NCI-H187 treated with DMSO at 0.1 percent for 48 hours (cell line): ENCODE measurements around the gene STK17A.
"Not testable (repeated sequence)": the region's sequence is repeated elsewhere in the genome, so short reads cannot be mapped to it uniquely, and the experiment has no call there.

ENCODE experiments used
- DNase-seq: peaks from one replicate; lab custom pipeline; 2025; lab: John Stamatoyannopoulos, UW

STK17A gene

DNA sequence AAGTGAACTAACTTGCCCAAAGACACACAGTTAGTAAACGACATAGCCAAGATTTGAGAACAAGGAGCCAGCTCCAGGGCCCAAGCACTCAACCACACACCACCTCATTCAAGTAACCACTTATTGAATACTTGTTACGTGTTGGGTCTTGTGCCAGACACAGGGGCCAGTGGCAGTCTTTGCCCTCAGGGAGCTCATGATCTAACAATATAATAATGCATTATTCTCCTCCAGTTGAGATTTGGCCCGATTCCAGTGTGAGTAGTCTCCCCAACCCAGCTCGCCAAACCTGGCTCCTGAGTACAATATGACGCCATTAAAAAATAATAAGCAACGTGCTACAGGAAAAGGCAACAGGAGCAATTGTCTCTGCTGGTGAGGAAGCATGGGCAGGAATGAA, 14.4 kb upstream of the STK17A start:
- no peak for DNase-seq

GRCh38 chr7:43569424-43569823, 13.5 kb upstream of the STK17A start:
- no peak for DNase-seq

GRCh38 chr7:43570688-43571365, 12.1 kb upstream of the STK17A start:
- DNase-seq, result no peak

DNA sequence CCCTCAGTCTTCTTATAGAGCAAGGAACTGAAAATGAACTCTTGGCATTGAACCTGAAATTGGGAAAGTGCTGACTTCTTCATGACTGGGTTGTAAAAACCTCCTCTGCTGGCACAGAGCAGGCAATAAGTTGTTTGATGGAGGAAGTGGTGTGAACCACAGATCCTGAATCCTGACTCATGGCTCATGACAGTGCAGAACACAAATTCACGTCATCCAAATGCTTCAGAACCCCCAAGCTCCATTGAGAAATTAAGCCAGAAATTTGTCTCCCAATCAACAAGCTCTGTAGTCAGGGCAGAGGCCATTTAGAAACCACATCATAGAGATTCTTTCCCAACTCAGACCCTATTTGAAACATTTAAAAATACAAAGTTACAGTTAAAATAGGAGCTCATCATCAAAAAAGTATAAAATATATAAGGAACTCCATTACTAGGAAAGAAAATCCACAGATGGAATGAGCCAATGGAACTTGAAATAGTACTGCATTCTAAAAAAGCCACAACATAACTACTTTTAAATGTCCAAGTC, 10.3 kb upstream of the STK17A start:
- no peak for DNase-seq

GRCh38 chr7:43573832-43574231, 9.1 kb upstream of the STK17A start:
- DNase-seq, result not testable (repeated sequence)

- DNase-seq, result no peak
Observed at GRCh38 chr7:43575506-43575905, 7.4 kb upstream of the STK17A start.

DNA sequence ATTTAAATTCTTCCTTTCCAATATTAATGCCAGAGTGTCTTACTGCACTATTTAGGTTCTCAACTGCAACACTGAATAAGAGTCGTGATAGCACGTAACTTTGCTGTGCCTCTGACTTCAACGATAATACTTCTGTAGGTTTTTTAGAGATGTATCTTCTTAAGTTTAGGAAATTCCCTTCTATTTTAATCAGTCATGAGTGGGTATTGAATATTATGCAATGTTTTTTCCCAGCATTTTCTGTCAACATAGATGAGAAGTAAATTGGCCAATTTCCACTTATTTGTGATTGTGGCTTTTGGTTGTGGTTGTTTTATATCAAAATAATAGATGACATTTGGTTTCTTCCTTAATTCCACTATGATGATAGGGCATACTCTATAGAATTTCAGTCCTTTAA, 6.7 kb upstream of the STK17A start:
- no peak for DNase-seq

- no peak for DNase-seq
Observed at GRCh38 chr7:43577485-43577951, 5.4 kb upstream of the STK17A start.

DNA sequence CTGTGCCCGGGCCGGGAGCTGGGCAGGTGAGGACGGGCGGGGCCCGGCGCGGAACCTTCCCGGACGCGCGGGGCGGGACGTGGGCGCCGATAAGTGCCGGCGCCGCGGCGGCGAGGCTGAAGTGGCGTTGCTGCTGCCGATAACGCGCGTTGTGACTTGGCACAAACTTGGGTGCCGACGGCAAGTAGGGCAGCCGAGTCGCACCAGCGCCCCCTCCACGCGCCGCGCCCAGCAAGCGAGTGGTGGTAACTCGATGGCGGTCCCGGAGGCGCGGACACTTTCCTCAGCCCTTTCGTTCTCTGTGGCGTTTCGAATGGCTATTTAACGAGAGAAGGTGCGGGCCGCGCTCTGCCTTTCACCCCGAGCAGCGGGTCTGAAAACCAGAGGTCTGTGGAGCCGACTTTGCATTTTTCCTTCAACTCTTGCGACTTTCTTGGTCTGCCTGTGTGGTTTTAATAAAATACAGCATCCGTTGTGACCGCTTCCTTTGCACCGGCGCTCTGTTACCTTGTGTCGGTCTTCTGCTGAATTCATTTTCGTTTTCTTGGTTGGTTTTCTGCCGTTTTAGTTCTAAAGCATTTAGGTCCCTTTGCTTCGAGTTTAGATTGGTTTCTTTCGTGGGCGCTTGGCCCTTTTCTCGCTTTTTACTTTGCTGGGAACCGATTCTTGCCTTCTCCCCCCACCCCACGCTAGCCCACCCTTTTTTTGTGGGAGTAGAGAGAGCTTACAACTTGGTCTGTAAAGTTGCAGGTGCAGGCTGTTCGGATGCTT, 701 bp downstream of the STK17A start:
- no peak for DNase-seq

GRCh38 chr7:43584195-43584586, 1.3 kb downstream of the STK17A start:
- no peak for DNase-seq

DNA sequence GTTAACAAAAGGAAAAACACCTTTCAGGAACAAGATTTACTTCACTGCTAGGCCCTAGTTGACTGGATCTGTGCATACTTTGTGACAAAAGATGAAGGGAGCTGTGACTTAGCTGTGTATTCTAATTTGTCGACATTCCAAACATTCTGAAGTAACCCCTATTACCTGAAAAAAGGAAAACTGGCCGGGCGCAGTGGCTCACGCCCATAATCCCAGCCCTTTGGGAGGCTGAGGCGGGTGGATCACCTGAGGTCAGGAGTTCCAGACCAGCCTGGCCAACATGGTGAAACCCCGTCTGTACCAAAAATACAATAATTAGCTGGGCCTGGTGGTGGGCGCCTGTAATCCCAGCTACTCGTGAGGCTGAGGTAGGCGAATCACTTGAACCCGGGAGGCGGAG, 1.8 kb downstream of the STK17A start:
- not testable (repeated sequence) for DNase-seq

DNA sequence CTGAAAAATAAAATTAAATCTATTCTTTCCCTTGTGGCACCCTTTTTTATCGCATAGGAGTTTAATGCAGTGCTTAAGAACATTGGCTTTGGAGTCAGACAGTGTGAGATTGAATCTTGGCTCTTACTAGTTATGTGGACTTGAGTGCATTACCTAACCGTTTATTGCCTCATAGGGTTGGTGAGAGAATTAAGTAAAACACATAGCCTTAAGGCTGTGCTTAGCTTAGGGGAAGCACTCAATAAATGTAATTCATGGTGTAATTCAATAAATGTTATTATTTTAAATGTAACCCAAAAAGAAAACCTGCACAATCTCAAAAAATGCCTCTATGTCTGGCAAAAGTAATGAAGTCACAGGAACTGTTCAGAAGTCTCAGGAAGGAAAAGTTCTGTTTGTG, 2.7 kb downstream of the STK17A start:
- no peak for DNase-seq

GRCh38 chr7:43586251-43586900, 3.5 kb downstream of the STK17A start:
- DNase-seq, result no peak

- DNase-seq, result no peak
Observed at GRCh38 chr7:43588477-43589132, 5.7 kb downstream of the STK17A start.

DNA sequence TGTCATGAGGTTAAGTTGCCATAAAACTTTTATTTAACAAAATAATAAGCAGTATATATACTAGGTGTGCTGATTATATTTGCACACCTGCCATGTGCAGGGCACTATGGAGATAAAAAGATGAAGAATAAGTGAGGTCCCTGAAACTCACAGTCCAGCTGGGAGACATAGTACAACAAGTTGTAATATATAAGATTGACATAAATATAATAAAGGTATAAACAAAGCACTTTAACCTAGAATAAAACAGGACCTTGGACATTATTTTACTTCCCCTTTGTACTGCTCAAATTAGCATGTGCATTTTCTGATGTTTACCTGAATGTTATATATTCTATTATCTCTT, 6.2 kb downstream of the STK17A start:
- no peak for DNase-seq

- DNase-seq, result peak; percentile 57
Observed at GRCh38 chr7:43589728-43590127, 6.8 kb downstream of the STK17A start.

DNA sequence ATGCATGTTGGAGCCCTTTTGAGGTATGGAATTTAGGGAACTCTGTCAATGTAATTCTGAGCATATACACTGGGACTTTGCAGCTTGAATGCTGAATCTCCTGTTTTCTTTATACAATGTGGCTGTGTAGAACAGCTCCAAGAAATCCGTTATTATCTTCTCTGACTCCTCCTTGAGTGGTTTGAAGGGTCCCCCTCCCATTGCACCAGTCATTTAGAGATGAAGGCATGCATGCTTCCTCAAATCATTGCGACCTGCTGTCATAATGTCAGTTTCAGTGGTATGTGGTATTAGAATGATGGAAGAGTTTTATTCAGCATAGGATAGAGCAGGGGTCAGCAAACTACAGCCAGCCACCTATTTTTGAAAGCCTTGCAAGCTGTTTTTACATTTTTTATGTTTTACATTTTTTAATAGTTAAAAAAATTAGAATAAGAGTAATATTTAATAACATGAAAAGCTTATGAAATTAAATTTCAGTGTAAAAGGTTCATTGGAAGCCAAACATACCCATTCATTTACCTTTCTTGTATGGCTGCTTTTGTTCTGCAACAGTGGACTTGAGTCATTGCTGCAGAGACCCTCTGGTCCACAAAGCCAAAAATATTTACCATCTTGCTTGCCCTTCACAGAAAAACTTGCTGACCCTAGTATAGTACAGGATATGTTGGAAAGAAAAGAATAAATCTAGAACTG, 8.1 kb downstream of the STK17A start:
- no peak for DNase-seq

DNA sequence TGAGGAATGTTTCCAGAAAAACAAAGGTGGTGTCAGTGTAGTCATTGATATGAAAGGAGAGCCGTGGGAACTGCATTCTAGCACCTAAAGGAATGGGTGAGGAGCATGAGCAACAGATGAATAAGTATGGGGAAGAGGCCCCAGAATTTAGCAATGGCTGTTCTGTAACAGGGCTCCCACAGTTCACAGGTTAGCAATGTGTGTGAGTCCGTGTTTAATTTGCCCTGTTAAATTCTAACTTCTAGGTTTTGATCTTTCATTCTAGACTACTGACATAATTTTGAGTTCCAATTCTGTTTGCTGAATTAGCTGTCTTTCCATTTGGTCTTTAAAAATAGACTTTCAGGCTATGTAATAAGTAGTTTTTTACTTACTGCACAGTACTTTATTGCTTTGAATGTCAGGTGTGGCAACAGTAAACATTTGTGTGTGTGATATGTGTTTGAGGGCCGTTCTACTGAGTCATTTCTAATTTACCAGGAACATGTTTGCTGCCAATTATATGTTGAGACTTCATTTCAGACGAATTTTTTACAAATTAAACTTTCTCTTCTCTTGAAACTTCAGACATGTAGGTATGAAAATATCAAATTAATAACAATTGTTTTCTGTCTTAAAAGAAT, 8.8 kb downstream of the STK17A start:
- no peak for DNase-seq

- no peak for DNase-seq
Observed at GRCh38 chr7:43592326-43592725, 9.4 kb downstream of the STK17A start.

- no peak for DNase-seq
Observed at GRCh38 chr7:43593010-43593409, 10.1 kb downstream of the STK17A start.

GRCh38 chr7:43594020-43594419, 11.1 kb downstream of the STK17A start:
- DNase-seq, result no peak
